H9 (cell line): Measurements from ENCODE around the gene CHDH. TPM values are rescaled to one million over a fixed set of nuclear protein-coding genes. Genes with fewer than 3 reads are reported as not detected.

Experiments used
- DNase-seq: peaks from one replicate; pipeline ENCODE4 v3.0.0-alpha.2; 2017
- H2AFZ ChIP-seq: one replicate; pipeline ENCODE4 v1.6.1; 2013; ENCODE audit warnings: mild to moderate bottlenecking, low read length, control low read depth, moderate library complexity
- H2AK5ac ChIP-seq: 2 replicates; pipeline ENCODE4 v1.6.1; 2013; ENCODE audit warnings: low read length, control low read depth, mixed read lengths; ENCODE audit not compliant: insufficient read length
- H2BK120ac ChIP-seq: one replicate; pipeline ENCODE4 v1.6.1; 2013; ENCODE audit warnings: low read depth, mild to moderate bottlenecking, low read length, control low read depth, inconsistent platforms; ENCODE audit not compliant: poor library complexity, severe bottlenecking
- H2BK12ac ChIP-seq: 2 replicates; pipeline ENCODE4 v1.6.1; 2013; ENCODE audit warnings: low read length, control low read depth, mixed read lengths, low read depth; ENCODE audit not compliant: insufficient read length
- H2BK15ac ChIP-seq: 2 replicates; pipeline ENCODE4 v1.6.1; 2013; ENCODE audit warnings: low read depth, low read length, control low read depth
- H2BK20ac ChIP-seq: one replicate; pipeline ENCODE4 v1.6.1; 2013; ENCODE audit warnings: low read depth, mild to moderate bottlenecking, low read length, control low read depth, inconsistent platforms; ENCODE audit not compliant: poor library complexity, severe bottlenecking
- H2BK5ac ChIP-seq: 2 replicates; pipeline ENCODE4 v1.6.1; 2013; ENCODE audit warnings: low read length, control low read depth, mixed read lengths; ENCODE audit not compliant: insufficient read length
- H3K14ac ChIP-seq: 2 replicates; pipeline ENCODE4 v1.6.1; 2013; ENCODE audit warnings: low read length, control low read depth; ENCODE audit not compliant: insufficient read depth
- H3K18ac ChIP-seq: 2 replicates; pipeline ENCODE4 v1.6.1; 2013; ENCODE audit warnings: low read depth, mild to moderate bottlenecking, mixed read lengths, low read length, control low read depth; ENCODE audit not compliant: insufficient read length
- H3K23ac ChIP-seq: 2 replicates; pipeline ENCODE4 v1.6.1; 2013; ENCODE audit warnings: low read length, control low read depth, mixed read lengths, low read depth; ENCODE audit not compliant: insufficient read length
- H3K23me2 ChIP-seq: 2 replicates; pipeline ENCODE4 v1.6.1; 2013; ENCODE audit warnings: low read depth, mild to moderate bottlenecking, mixed read lengths, low read length, control low read depth; ENCODE audit not compliant: insufficient read length, poor library complexity, severe bottlenecking
- H3K27ac ChIP-seq: 2 replicates; pipeline ENCODE4 v1.5.1; 2013; ENCODE audit warnings: low read length, control low read depth, mixed read lengths, low read depth; ENCODE audit not compliant: insufficient read length
- H3K27me3 ChIP-seq: 2 replicates; pipeline ENCODE4 v1.6.1; 2013; ENCODE audit warnings: low read length, control low read depth, inconsistent platforms; ENCODE audit not compliant: insufficient read depth
- H3K4ac ChIP-seq: 2 replicates; pipeline ENCODE4 v1.6.1; 2013; ENCODE audit warnings: low read depth, mild to moderate bottlenecking, control low read depth, inconsistent platforms, low read length, moderate library complexity
- H3K4me1 ChIP-seq: 2 replicates; pipeline ENCODE4 v1.6.1; 2013; ENCODE audit warnings: low read length, control low read depth, inconsistent platforms; ENCODE audit not compliant: insufficient read depth
- H3K4me2 ChIP-seq: 2 replicates; pipeline ENCODE4 v1.6.1; 2013; ENCODE audit warnings: low read length, control low read depth, mixed read lengths; ENCODE audit not compliant: insufficient read length, insufficient read depth
- H3K56ac ChIP-seq: 2 replicates; pipeline ENCODE4 v1.6.1; 2013; ENCODE audit warnings: low read depth, mild to moderate bottlenecking, mixed read lengths, low read length, control low read depth; ENCODE audit not compliant: insufficient read length
- H3K79me1 ChIP-seq: 2 replicates; pipeline ENCODE4 v1.6.1; 2013; ENCODE audit warnings: low read depth, mild to moderate bottlenecking, moderate library complexity, low read length, control low read depth, inconsistent platforms; ENCODE audit not compliant: insufficient read depth, poor library complexity, severe bottlenecking
- H3K79me2 ChIP-seq: 2 replicates; pipeline ENCODE4 v1.6.1; 2013; ENCODE audit warnings: low read length, control low read depth, inconsistent platforms; ENCODE audit not compliant: insufficient read depth
- H3K9ac ChIP-seq: 2 replicates; pipeline ENCODE4 v1.6.1; 2013; ENCODE audit warnings: low read length, control low read depth, mixed read lengths; ENCODE audit not compliant: insufficient read length; ENCODE audit errors: extremely low read depth
- H3K9me3 ChIP-seq: one replicate; pipeline ENCODE4 v1.6.1; 2013; ENCODE audit warnings: low read depth, low read length, inconsistent platforms; ENCODE audit not compliant: control insufficient read depth
- H3T11ph ChIP-seq: one replicate; pipeline ENCODE4 v1.6.1; 2013; ENCODE audit warnings: mild to moderate bottlenecking, low read length, control low read depth, inconsistent platforms
- H4K20me1 ChIP-seq: one replicate; pipeline ENCODE4 v1.6.1; 2013; ENCODE audit not compliant: control insufficient read depth, insufficient read length, insufficient read depth
- H4K5ac ChIP-seq: 2 replicates; pipeline ENCODE4 v1.6.1; 2013; ENCODE audit warnings: low read depth, mild to moderate bottlenecking, mixed read lengths, low read length, control low read depth; ENCODE audit not compliant: insufficient read length
- H4K8ac ChIP-seq: replicated peaks from 2 replicates; pipeline ENCODE4 v1.6.1; 2013; ENCODE audit warnings: low read length, control low read depth, mixed read lengths, low read depth; ENCODE audit not compliant: insufficient read length
- H4K91ac ChIP-seq: 2 replicates; pipeline ENCODE4 v1.6.1; 2013; ENCODE audit warnings: low read depth, mild to moderate bottlenecking, moderate library complexity, mixed read lengths, low read length, control low read depth; ENCODE audit not compliant: insufficient read length
- H3K27ac Mint-ChIP-seq, 3 experiments: 2 replicates in 2 of 3; 3 replicates in 1 of 3; pipeline ENCODE4 v1.8.0; 2020 to 2021; ENCODE audit warnings: mixed read lengths in 3 of 3, mild to moderate bottlenecking in 1 of 3, moderate library complexity in 1 of 3
- H3K27me3 Mint-ChIP-seq: 2 replicates; pipeline ENCODE4 v1.8.0; 2021; ENCODE audit warnings: low read depth, mild to moderate bottlenecking, moderate library complexity, mixed read lengths
- H3K36me3 Mint-ChIP-seq, 3 experiments: 2 replicates in 2 of 3; 3 replicates in 1 of 3; pipeline ENCODE4 v1.8.0; 2020 to 2021; ENCODE audit warnings: low read depth in 3 of 3, mixed read lengths in 3 of 3; ENCODE audit not compliant: insufficient read depth in 1 of 3
- H3K4me1 Mint-ChIP-seq, 2 experiments: 2 replicates each; pipeline ENCODE4 v1.8.0; 2020; ENCODE audit warnings: mixed read lengths in 2 of 2
- H3K4me3 Mint-ChIP-seq, 2 experiments: 2 replicates in 1 of 2; 3 replicates in 1 of 2; pipeline ENCODE4 v1.8.0; 2020 to 2021; ENCODE audit warnings: mild to moderate bottlenecking in 2 of 2, mixed read lengths in 2 of 2, moderate library complexity in 1 of 2
- H3K9me3 Mint-ChIP-seq, 2 experiments: 2 replicates in 1 of 2; 3 replicates in 1 of 2; pipeline ENCODE4 v1.8.0; 2020; ENCODE audit warnings: mild to moderate bottlenecking in 2 of 2, mixed read lengths in 2 of 2, moderate library complexity in 1 of 2
- WGBS: extraction: QIAGEN DNeasy Blood & Tissue Kit; methylation state at CpG from one replicate; pipeline ENCODE4 v1.1.7; 2013; ENCODE audit warnings: missing lambda C conversion rate, low lambda C conversion rate, mixed read lengths; ENCODE audit not compliant: insufficient read length; ENCODE audit errors: extremely low coverage; 5-methylcytosine and 5-hydroxymethylcytosine counted together
- total RNA-seq: library from RNA; stranded (reverse); gene quantifications from 2 replicates; pipeline ENCODE4 v1.2.1, GENCODE V29; 2021
- TF ChIP-seq, protein P1 (sequence below): fragments of 200-600 bp; sonication (generic); conservative IDR thresholded peaks from 3 replicates; pipeline ENCODE4 v1.8.0; 2021; ENCODE audit warnings: antibody characterized with exemption, mild to moderate bottlenecking

Gene CHDH
- total RNA-seq, 1 experiment from 2014 or later: 11.0 TPM

DNA sequence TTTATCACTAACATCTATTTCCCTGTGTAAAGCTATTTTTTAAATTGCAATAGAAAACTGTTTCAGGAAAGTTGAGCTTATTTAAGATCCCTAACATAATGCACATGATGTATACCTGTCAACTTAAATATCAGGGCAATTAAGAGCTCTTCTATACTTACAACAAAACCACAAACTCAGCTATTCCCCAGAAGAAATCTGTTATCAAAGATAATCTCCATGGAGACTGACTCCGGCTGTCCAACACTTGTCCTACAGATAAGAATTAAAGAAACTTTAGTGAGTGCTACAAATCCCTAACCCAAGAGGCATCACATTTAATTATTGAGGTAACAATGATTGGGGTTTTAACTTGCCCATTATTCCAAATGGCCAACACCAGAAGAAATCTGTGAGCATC is 42.0 kb upstream of the CHDH start:
- H3K4me3 Mint-ChIP-seq: no peak overlapping the region
- Histone ChIP-seq H3K9ac (no peak overlapping the region), H2BK20ac (no peak overlapping the region), H3K23me2 (peaks cover 12% of the 10 kb centered on the region), H2BK120ac (no peak overlapping the region), H4K20me1 (no peaks in the 10 kb centered on the region), H3T11ph (no peak overlapping the region), H3K9me3 (no peaks in the 10 kb centered on the region), H2AK5ac (no peak overlapping the region), H3K4ac (no peak overlapping the region), H3K79me2 (peaks cover 8% of the 10 kb centered on the region; the same call in 1 of the 2 replicates), H4K5ac (no peak overlapping the region), H3K18ac (no peak overlapping the region), H3K23ac (no peak overlapping the region), H3K14ac (no peak overlapping the region), H4K8ac (no peak overlapping the region), H3K27me3 (no peaks in the 10 kb centered on the region), H4K91ac (no peak overlapping the region), H2BK15ac (no peak overlapping the region), H2AFZ (no peak overlapping the region), H3K4me2 (no peak overlapping the region), H3K27ac (no peak overlapping the region), H3K79me1 (peaks cover 5% of the 10 kb centered on the region), H3K56ac (no peak overlapping the region), H2BK12ac (no peak overlapping the region), H2BK5ac (no peak overlapping the region), H3K4me1 (peaks cover 2% of the 10 kb centered on the region; the same call in 1 of the 2 replicates)
- H3K27ac Mint-ChIP-seq: no peak overlapping the region
- H3K36me3 Mint-ChIP-seq: peaks cover 6 to 26% (median 26%) of the 10 kb centered on the region in 3 experiments; a peak in 5 of 7 replicates
- TF ChIP-seq, protein P1, sequence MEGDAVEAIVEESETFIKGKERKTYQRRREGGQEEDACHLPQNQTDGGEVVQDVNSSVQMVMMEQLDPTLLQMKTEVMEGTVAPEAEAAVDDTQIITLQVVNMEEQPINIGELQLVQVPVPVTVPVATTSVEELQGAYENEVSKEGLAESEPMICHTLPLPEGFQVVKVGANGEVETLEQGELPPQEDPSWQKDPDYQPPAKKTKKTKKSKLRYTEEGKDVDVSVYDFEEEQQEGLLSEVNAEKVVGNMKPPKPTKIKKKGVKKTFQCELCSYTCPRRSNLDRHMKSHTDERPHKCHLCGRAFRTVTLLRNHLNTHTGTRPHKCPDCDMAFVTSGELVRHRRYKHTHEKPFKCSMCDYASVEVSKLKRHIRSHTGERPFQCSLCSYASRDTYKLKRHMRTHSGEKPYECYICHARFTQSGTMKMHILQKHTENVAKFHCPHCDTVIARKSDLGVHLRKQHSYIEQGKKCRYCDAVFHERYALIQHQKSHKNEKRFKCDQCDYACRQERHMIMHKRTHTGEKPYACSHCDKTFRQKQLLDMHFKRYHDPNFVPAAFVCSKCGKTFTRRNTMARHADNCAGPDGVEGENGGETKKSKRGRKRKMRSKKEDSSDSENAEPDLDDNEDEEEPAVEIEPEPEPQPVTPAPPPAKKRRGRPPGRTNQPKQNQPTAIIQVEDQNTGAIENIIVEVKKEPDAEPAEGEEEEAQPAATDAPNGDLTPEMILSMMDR: no peak
- no peaks in the 10 kb centered on the region for H3K9me3 Mint-ChIP-seq
- peaks cover 19 to 23% of the 10 kb centered on the region in 2 experiments for H3K4me1 Mint-ChIP-seq
- DNase-seq: no peak
- no CpG with 5 or more reads among the region's 1 CpG for WGBS
- no peaks in the 10 kb centered on the region for H3K27me3 Mint-ChIP-seq
